Epidermal melanocyte (primary cell): Measurements from ENCODE around the gene TSPAN9.

Experiments used
- DNase-seq: peaks from one replicate; pipeline ENCODE4 v3.0.0; 2011; ENCODE audit warnings: low spot score; ENCODE audit not compliant: insufficient read length

Gene TSPAN9

GRCh38 chr12:3243376-3244084, 166.4 kb downstream of the TSPAN9 start:
- no peak for DNase-seq

DNA sequence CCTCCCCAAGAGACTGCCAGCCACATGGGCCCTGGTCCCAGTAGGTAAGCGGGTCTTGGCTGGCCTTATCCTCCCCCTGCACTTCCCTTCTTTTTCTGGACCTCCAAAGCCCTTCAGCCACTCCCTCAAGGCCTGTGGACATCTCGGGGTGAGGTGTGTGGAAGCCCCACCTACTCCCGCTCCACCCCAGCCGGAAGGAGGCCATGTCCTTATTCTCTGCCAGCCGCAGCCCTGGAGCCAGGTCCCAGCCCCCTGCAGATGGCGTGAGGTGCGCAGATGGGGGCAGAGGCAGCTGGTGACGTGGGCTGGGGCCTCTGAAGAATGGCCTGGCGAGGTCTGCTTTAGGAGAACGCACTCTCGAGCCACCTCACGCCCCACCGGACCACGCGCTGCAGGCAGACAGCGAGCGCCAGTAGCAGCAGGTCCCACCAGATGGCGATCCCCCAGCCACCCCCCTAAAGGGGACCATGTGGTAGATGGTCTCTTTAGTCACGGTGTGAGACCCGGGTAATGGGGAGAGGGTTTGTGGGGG, 167.1 kb downstream of the TSPAN9 start:
- no peak for DNase-seq

GRCh38 chr12:3246253-3246652, 169.1 kb downstream of the TSPAN9 start:
- no peak for DNase-seq

DNA sequence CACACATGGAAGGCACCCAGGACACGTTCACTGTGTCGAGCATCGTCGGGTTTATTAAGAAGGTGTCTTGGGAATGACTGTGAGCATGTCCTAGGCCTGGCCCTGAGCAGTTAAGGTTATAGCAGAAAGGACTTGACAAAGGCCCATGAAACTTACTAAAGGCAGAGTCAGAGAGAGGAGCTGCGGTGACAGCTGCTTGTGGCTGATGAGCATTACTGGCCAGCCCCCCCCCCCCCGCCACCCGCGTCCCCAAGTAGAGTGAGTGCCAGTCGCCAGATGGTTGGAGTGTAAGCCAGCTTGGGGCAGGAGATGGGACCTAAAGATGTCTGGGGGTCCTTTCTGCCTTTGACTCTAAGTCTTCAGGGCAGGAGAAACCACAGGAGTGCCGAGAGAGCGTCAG, 169.9 kb downstream of the TSPAN9 start:
- no peak for DNase-seq

- no peak for DNase-seq
Measured at GRCh38 chr12:3247629-3248161, 170.5 kb downstream of the TSPAN9 start.

DNA sequence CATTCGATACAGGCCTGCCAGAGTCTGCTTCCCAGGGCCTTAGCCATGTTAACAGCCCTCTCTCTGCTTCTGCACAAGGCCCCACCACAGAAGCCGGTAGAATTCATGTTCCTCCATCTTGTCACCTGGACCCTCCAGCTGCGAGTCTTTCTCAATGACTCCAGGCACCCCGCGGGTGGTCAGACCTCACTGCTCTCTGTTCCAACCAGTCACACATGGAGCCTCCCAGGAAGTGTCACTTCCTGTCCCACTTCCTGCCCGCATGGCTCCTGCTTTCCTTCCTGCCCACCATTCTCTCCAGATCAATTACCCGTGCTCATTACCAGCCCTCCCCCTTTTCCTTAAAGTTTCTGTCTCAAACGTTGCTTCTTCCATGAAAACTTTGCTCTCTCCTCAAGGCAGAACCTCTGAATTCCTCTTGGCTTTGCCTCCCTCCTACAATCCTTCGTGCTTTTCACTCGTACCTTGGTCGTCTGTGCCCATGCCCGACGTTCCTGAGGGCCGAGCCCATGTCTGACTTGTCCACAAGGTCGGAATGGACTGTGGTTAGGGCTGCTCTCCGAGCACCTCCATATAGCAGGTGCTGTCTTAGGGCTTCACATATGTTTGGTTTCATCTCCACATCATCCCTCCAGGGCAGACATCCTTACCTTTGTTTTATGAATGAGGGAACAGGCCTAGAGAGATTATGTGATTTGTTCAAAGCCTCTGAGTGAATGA, 172.1 kb downstream of the TSPAN9 start:
- no peak for DNase-seq

DNA sequence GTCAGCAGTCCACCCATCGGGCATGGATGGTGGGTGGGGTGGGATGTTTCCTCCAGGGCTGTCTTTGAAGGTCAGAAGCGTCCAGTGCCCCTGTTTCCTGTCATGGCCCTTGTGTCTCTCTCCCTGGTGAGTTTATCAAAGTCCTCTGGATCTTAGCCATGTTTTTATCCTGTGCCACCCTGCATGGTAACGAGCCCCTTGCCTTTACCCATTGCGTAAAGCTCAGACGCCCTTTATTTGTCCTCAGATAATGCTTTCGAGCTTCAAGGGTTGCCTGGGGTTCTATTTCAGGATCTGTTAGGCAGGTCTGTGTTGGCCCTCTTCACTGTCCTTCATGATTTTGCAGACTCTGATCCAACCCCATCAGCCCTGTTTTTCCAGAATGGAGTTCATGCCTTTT, 172.9 kb downstream of the TSPAN9 start:
- no peak for DNase-seq

- DNase-seq: no peak
Measured at GRCh38 chr12:3250576-3250975, 173.4 kb downstream of the TSPAN9 start.

DNA sequence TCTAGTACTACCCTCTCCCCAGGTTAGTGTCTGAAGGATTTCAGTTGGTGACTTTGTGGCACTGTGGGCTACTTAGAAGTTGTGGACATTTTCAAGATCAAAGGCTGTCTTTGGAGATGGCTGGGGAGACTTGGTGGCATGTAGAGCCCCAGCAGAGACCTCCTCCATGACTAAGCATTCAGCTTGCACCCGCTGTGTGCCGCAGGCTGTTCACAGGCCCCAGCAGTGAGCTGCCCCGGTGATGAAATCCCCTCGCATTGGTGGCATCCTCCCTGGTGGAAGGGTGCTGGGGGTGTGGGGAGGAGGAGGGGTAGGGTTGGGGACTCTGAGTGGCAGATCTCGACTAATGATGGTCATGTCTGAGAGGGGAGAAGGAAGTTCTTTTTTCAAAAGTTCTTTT, 173.9 kb downstream of the TSPAN9 start:
- no peak for DNase-seq

GRCh38 chr12:3251691-3252090, 174.5 kb downstream of the TSPAN9 start:
- no peak for DNase-seq

- no peak for DNase-seq
Measured at GRCh38 chr12:3252450-3252891, 175.3 kb downstream of the TSPAN9 start.

- no peak for DNase-seq
Measured at GRCh38 chr12:3253682-3254275, 176.6 kb downstream of the TSPAN9 start.

- DNase-seq: no peak
Measured at GRCh38 chr12:3255057-3255456, 177.9 kb downstream of the TSPAN9 start.

DNA sequence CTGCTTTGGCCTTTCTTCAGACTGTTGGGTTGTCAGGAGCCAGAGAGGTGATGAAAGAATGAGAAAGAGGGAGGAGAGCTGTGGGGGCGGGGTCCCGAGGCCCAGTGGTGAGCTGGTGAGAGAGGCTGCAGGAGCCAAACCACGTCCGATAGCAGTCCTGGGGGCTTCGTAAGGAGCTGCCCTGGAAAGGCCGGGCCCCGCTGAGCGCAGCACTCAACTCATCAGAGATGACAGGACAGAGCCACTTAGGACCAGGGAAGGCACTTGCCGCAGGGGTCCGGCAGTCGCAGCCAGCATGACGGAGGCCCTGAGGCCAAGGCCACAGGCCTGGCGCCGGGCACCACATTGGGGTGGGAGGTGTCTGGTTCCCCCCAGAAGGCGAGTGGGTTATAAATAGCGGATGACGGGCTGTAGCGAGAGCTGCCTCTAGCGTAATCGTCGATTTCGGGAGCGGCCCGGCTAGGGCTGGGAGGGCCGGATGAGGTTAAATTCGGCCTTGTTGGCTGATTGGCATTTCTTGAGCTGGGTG, 179.0 kb downstream of the TSPAN9 start:
- no peak for DNase-seq

DNA sequence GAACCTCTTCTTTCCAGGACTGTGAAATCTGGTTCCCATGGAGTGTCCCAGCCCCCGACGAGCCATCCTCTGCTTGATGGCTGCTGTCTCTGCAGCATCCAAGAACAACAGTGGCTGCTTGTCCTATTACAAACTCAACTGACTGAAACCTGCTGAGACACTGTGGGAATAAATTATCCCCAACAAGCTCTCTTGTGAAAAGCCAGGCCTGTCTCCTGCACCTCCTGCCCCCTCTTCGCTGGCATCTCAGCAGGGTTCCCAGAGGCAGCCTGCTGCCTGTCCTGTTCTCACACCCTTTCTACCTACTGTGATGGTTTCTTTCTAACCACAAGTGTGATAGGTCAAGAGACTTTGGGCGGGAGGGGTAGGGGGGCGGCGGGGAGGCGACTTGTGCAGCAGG, 180.2 kb downstream of the TSPAN9 start:
- no peak for DNase-seq

GRCh38 chr12:3259973-3260372, 182.8 kb downstream of the TSPAN9 start:
- no peak for DNase-seq

DNA sequence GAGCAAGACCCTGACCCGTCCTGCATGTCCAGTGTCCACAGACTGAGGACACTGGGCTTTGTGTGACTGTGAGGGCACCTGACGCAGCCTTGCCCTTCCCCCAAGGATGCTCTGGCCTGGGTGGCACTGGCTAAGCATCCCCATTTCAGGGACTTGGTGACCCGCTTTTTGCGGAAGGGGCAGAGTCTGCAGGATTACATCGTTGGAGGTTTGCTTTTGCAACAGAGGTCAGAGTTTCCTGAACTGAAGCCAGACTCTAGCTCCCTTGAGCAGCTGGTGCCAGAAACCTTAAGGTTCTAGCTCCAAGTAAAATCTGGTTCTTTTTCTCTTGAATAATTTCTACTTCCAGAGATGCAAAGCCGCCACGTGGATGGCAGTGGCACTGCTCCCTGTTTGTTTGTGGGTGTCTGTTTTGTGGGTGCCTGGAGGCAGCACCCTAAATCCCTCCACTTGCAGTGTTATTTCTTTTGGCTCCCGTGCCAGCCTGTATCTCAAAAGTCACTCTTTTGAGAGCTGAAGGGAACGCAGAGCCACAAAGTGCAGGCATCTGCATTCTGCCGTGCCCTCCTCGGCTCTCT, 184.7 kb downstream of the TSPAN9 start:
- no peak for DNase-seq

GRCh38 chr12:3262470-3262869, 185.3 kb downstream of the TSPAN9 start:
- DNase-seq: no peak

GRCh38 chr12:3263282-3263681, 186.1 kb downstream of the TSPAN9 start:
- DNase-seq: no peak

GRCh38 chr12:3263939-3264922, 187.1 kb downstream of the TSPAN9 start:
- no peak for DNase-seq
